Measurements from ENCODE around the gene AP1S2. TPM values are rescaled to one million over a fixed set of nuclear protein-coding genes. Genes with fewer than 3 reads are reported as not detected.

Gene AP1S2
- total RNA-seq, 1 experiment from 2014 or later = 18.6 TPM

DNA sequence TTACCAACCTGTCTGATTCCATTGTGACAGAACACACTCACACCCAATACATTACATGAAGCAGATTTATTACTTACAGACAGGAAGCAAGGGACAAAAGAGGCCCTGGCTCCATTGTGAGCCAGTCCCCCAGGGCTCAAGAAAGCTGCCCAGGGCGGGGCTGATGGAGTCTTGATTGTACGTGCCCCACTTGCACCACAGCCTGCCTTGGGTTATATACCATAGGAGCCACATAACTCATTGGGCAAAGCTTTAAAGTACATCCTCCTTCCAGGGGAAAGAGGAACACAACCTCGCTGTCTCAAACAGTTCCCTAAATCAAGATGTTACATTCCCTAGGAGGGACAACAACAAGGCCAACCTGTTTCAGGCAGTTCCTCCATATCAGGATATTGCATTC, 67.7 kb downstream of the AP1S2 start:
- Mint-ChIP-seq H3K4me1 (ENCODE audit: low read depth, unreplicated experiment) (no peaks in the 10 kb centered on the region), H3K9me3 (ENCODE audit: unreplicated experiment) (no peaks in the 10 kb centered on the region)
- BruUV-seq (replicated peaks) = no TSS peak

DNA sequence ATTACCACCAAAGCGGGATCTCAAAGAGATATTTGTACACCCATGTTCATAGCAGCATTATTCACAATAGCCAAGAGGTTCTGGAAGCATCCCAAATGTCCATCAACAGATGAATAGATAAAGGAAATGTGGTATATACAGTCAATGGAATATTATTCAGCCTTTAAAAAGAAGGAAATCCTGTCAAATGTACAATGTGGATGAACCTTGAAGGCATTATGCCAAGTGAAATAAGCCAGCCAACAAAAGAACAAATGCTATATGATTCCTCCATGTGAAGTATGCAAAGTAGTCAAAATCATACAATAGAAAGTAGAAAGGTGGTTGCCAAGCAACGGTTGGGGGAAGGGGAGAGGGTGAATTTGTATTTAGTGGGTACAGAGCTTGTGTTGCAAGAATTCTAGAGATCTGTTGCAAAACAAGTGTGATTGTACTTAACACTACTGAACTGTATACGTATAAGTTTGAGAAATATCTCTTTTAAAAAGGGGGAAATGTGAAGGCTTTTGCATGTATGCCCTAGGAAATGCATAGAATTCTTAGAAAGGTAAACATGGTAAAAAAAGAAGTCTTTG, 69.3 kb downstream of the AP1S2 start:
- BruUV-seq (replicated peaks) = no TSS peak
- no peaks in the 10 kb centered on the region for H3K27me3 Mint-ChIP-seq (ENCODE audit: insufficient read depth, unreplicated experiment)
- ChIA-PET CTCF (interaction anchor here (0.6 kb wide), 1 partner anchor 69 kb away, joined by 3 read pairs; the partner anchor contains the start of gene AP1S2), POLR2A (no interaction called here)
- Histone ChIP-seq H3K9me3 (no peaks in the 10 kb centered on the region), H3K4me3 (ENCODE audit: low read depth, low read length) (no peak overlapping the region), H3K27me3 (replicated peaks; ENCODE audit: control insufficient read depth, insufficient read depth, low read length) (no peaks in the 10 kb centered on the region), H3K36me3 (ENCODE audit: control insufficient read depth, insufficient read depth, low read length) (no peaks in the 10 kb centered on the region), H3K4me1 (no peaks in the 10 kb centered on the region)
- DNase-seq = no peak
- no peaks in the 10 kb centered on the region for H3K9me3 Mint-ChIP-seq (ENCODE audit: unreplicated experiment)
- no peak overlapping the region for H3K27ac Mint-ChIP-seq (ENCODE audit: unreplicated experiment)
- no peak overlapping the region for H3K4me3 Mint-ChIP-seq (ENCODE audit: unreplicated experiment)
- no peaks in the 10 kb centered on the region for H3K4me1 Mint-ChIP-seq (ENCODE audit: low read depth, unreplicated experiment)
- intact Hi-C loops (cut with micrococcal nuclease; ENCODE audit: unreplicated experiment) = no loop called here
- H3K36me3 Mint-ChIP-seq (ENCODE audit: insufficient read depth, unreplicated experiment) = no peaks in the 10 kb centered on the region
- TF ChIP-seq, protein P1, sequence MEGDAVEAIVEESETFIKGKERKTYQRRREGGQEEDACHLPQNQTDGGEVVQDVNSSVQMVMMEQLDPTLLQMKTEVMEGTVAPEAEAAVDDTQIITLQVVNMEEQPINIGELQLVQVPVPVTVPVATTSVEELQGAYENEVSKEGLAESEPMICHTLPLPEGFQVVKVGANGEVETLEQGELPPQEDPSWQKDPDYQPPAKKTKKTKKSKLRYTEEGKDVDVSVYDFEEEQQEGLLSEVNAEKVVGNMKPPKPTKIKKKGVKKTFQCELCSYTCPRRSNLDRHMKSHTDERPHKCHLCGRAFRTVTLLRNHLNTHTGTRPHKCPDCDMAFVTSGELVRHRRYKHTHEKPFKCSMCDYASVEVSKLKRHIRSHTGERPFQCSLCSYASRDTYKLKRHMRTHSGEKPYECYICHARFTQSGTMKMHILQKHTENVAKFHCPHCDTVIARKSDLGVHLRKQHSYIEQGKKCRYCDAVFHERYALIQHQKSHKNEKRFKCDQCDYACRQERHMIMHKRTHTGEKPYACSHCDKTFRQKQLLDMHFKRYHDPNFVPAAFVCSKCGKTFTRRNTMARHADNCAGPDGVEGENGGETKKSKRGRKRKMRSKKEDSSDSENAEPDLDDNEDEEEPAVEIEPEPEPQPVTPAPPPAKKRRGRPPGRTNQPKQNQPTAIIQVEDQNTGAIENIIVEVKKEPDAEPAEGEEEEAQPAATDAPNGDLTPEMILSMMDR (IDR thresholded peaks at IDR 0.05; ENCODE audit: insufficient read depth in 1 of 2, low read depth in 1 of 2, low read length in 1 of 2, severe bottlenecking in 1 of 2, unreplicated experiment in 1 of 2) = no peak

More for the DNA sequence above, 67.7 kb downstream of the AP1S2 start:
- no peaks in the 10 kb centered on the region for H3K27me3 Mint-ChIP-seq (ENCODE audit: insufficient read depth, unreplicated experiment)
- H3K4me3 ChIP-seq (ENCODE audit: low read depth, low read length) = no peak overlapping the region
- H3K4me1 ChIP-seq = no peaks in the 10 kb centered on the region
- H3K4me3 Mint-ChIP-seq (ENCODE audit: unreplicated experiment) = no peak overlapping the region
- intact Hi-C loops (cut with micrococcal nuclease; ENCODE audit: unreplicated experiment) = no loop called here
- H3K27me3 ChIP-seq (replicated peaks; ENCODE audit: control insufficient read depth, insufficient read depth, low read length) = no peaks in the 10 kb centered on the region
- ChIA-PET CTCF (no interaction called here), POLR2A (no interaction called here)
- DNase-seq = no peak
- no peaks in the 10 kb centered on the region for H3K36me3 ChIP-seq (ENCODE audit: control insufficient read depth, insufficient read depth, low read length)
- H3K27ac Mint-ChIP-seq (ENCODE audit: unreplicated experiment) = no peak overlapping the region
- H3K36me3 Mint-ChIP-seq (ENCODE audit: insufficient read depth, unreplicated experiment) = no peaks in the 10 kb centered on the region
- no peaks in the 10 kb centered on the region for H3K9me3 ChIP-seq
- TF ChIP-seq, protein P1 (IDR thresholded peaks at IDR 0.05; ENCODE audit: insufficient read depth in 1 of 2, low read depth in 1 of 2, low read length in 1 of 2, severe bottlenecking in 1 of 2, unreplicated experiment in 1 of 2) = no peak

DNA sequence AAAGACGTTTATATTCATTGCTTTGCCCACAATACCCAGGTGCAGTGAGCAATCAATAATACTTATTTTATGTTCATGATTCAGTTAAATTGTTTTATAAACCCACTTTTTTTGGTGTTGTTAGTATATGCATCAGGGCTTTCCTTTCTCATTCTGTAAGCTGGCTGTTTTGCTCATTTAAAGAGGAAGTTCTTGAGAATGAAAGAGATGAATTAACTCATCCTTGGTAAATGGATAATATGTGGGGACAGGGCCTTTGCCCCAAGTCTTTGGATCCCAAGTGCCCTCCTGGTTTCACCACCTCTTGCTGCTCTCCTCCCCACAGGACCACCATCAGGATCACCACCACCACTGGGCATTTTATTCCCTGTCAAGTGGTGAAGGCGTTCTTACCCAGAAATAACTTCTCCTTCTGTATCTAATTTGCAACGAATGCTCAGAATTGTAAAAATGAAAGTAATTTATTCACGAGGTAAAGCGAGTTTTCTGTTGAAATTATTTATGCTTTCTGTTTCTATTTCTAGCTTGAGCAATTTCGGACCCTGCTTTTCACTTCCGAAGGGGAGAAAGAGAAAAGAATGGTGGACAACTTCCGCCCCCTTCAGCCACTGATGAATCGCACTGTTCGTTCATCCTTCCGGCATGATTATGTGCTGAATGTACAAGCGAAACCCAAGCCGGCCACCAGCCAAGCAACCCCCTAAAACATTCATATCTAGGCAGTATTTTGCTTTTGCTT, 72.5 kb downstream of the AP1S2 start:
- TF ChIP-seq, protein P1 (IDR thresholded peaks at IDR 0.05; ENCODE audit: insufficient read depth in 1 of 2, low read depth in 1 of 2, low read length in 1 of 2, severe bottlenecking in 1 of 2, unreplicated experiment in 1 of 2) = no peak
- H3K4me1 Mint-ChIP-seq (ENCODE audit: low read depth, unreplicated experiment) = no peaks in the 10 kb centered on the region
- no peak overlapping the region for H3K4me3 Mint-ChIP-seq (ENCODE audit: unreplicated experiment)
- no peak for DNase-seq
- POLR2A ChIA-PET = no interaction called here
- H3K36me3 ChIP-seq (ENCODE audit: control insufficient read depth, insufficient read depth, low read length) = no peaks in the 10 kb centered on the region
- H3K9me3 Mint-ChIP-seq (ENCODE audit: unreplicated experiment) = no peaks in the 10 kb centered on the region
- H3K9me3 ChIP-seq = no peaks in the 10 kb centered on the region
- no peak overlapping the region for H3K27ac Mint-ChIP-seq (ENCODE audit: unreplicated experiment)
- CTCF ChIA-PET = no interaction called here
- H3K36me3 Mint-ChIP-seq (ENCODE audit: insufficient read depth, unreplicated experiment) = no peaks in the 10 kb centered on the region
- no peaks in the 10 kb centered on the region for H3K4me1 ChIP-seq
- BruUV-seq (replicated peaks) = no TSS peak
- H3K27me3 ChIP-seq (replicated peaks; ENCODE audit: control insufficient read depth, insufficient read depth, low read length) = no peaks in the 10 kb centered on the region
- no peaks in the 10 kb centered on the region for H3K27me3 Mint-ChIP-seq (ENCODE audit: insufficient read depth, unreplicated experiment)
- H3K4me3 ChIP-seq (ENCODE audit: low read depth, low read length) = no peak overlapping the region
- intact Hi-C loops (cut with micrococcal nuclease; ENCODE audit: unreplicated experiment) = no loop called here

Other genes starting within 250 kb of the AP1S2 start
- gene CLTRN, start 190.0 kb downstream of the AP1S2 start, total RNA-seq (2022) = 1.7 and 2.1 TPM in 2 replicates
- gene CA5B, start 116.5 kb downstream of the AP1S2 start, total RNA-seq (2022) = 4.1 and 4.2 TPM in 2 replicates
- 8.1 and 8.4 TPM in 2 replicates for gene ZRSR2, start 64.3 kb downstream of the AP1S2 start, total RNA-seq (2022)

All from Caco-2 (cell line).